ENCODE data around the gene NDC1. TPM values are rescaled to one million over a fixed set of nuclear protein-coding genes. Genes with fewer than 3 reads are reported as not detected.

The NDC1 gene
- total and polyA plus RNA-seq, 2 donors (not counting 3 experiments of a cell fraction or from before 2014, with no cell fraction given): 23.2 to 29.2 TPM

GRCh38 chr1:53719469-53719868 is 118.6 kb downstream of the NDC1 start:
- dilution Hi-C loops (cut with MboI; ENCODE audit: extremely low pct_ligation_motif_present, low sequenced_read_pairs) (no loop called here), intact Hi-C loops (cut with micrococcal nuclease) (no loop called here)
- Histone ChIP-seq H2AFZ (ENCODE audit: low read depth, low read length) (no peak overlapping the region), H4K20me1 (replicated peaks; ENCODE audit: control insufficient read depth, extremely low read depth, insufficient read depth, low read length) (no peaks in the 10 kb centered on the region), H3K9ac (replicated peaks; ENCODE audit: extremely low read depth, insufficient read depth, low read length) (no peak overlapping the region), H3K4me2 (ENCODE audit: insufficient read depth, low read length) (no peak overlapping the region), H3K4me1 (ENCODE audit: control insufficient read depth, extremely low read depth, insufficient read depth, low read length) (no peaks in the 10 kb centered on the region), H3K79me2 (ENCODE audit: control insufficient read depth, insufficient read depth, low read length) (no peaks in the 10 kb centered on the region), H3K4me3 (replicated peaks in 1 of 3; ENCODE audit: insufficient read depth in 1 of 3, low read depth in 1 of 3, low read length in 3 of 3) (no peak overlapping the region), H3K36me3 (ENCODE audit: control insufficient read depth in 2 of 2, extremely low read depth in 1 of 2, insufficient read depth in 2 of 2, low read length in 2 of 2) (no peaks in the 10 kb centered on the region), H3K9me1 (replicated peaks; ENCODE audit: control insufficient read depth, extremely low read depth, insufficient read depth, low read length) (no peaks in the 10 kb centered on the region), H3K27ac (ENCODE audit: insufficient read depth, low read depth, low read length) (no peak overlapping the region), H3K9me3 (replicated peaks; ENCODE audit: control insufficient read depth, insufficient read depth, low read length) (no peaks in the 10 kb centered on the region), H3K27me3 (ENCODE audit: control insufficient read depth in 2 of 2, insufficient read depth in 2 of 2, low read length in 2 of 2) (peaks cover 0 to 9% of the 10 kb centered on the region in 2 experiments)
- POLR2A ChIA-PET: no interaction called here
- no TSS peak for BruUV-seq (replicated peaks)
- CTCF ChIA-PET: no interaction called here
- no peak for FAIRE-seq
- no peak for DNase-seq (ENCODE audit: low read depth, low spot score)
- TF ChIP-seq CTCF (IDR thresholded peaks at IDR 0.05; ENCODE audit: extremely low read depth in 1 of 2, insufficient read depth in 1 of 2, low read depth in 1 of 2, low read length in 2 of 2) (no peak), EZH2 (IDR thresholded peaks at IDR 0.05; ENCODE audit: borderline replicate concordance, low read depth, low read length, severe bottlenecking) (no peak), MYC (IDR thresholded peaks at IDR 0.05; ENCODE audit: low read depth, low read length) (no peak), POLR2A (IDR thresholded peaks at IDR 0.05; ENCODE audit: low read depth, low read length) (no peak), JUN (IDR thresholded peaks at IDR 0.05; ENCODE audit: borderline replicate concordance, insufficient read depth, insufficient read length, low read depth) (no peak), FOS (IDR thresholded peaks at IDR 0.05; ENCODE audit: borderline replicate concordance, insufficient read depth, low read length) (no peak), GATA2 (IDR thresholded peaks at IDR 0.05; ENCODE audit: insufficient read depth, insufficient read length, low read depth, low read length) (no peak), POLR2AphosphoS5 (IDR thresholded peaks at IDR 0.05; ENCODE audit: insufficient read depth, low read depth, low read length) (no peak)
- TF ChIP-seq, protein P1, sequence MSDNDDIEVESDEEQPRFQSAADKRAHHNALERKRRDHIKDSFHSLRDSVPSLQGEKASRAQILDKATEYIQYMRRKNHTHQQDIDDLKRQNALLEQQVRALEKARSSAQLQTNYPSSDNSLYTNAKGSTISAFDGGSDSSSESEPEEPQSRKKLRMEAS (IDR thresholded peaks at IDR 0.05; ENCODE audit: insufficient read depth, insufficient read length): no peak

Measured in endothelial cell of umbilical vein (primary cell).